NCI-H748 (cell line): Measurements from ENCODE around the gene EMC1.
A peak's percentile ranks its signal among the peaks of the same experiment; 100 is the strongest.
"Not testable (repeated sequence)": the region's sequence is repeated elsewhere in the genome, so short reads cannot be mapped to it uniquely, and the experiment has no call there.

Source experiments
- DNase-seq: peaks from one replicate; lab custom pipeline; 2025; ENCODE audit not compliant: unreplicated experiment; lab: John Stamatoyannopoulos, UW

Gene EMC1

GRCh38 chr1:19251305-19252196 is at the start of gene EMC1, which contains the start of gene MRTO4:
TSS of gene EMC1 (minus strand) at chr1:19251524. CDS start at chr1:19251509, 15 bp downstream.
TSS of gene MRTO4 (plus strand) at chr1:19251805. CDS start at chr1:19251836, 31 bp downstream.
- peak; percentile 83 for DNase-seq

GRCh38 chr1:19300211-19300610 is 48.9 kb upstream of the EMC1 start:
- peak; percentile 11 for DNase-seq

DNA sequence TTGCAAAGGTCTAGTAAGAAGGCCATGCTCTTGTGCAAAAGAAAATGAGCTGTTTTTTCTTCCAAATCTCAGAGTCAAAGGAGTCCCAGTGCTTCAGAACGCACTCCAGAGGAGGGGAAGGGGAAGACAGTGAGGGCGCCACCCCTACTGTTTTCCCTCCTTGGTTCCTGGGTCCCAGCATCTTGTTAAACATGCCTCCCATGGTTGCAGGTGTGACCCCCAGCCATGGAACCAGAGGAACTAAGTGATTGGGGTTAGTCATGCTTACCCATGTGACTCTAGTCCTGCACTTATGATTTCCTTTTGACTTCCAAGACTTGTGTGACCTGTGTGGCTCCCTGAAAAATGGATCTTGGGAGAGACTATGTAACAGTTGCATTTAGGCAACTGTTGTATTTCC is 43.3 kb upstream of the EMC1 start:
- no peak for DNase-seq

DNA sequence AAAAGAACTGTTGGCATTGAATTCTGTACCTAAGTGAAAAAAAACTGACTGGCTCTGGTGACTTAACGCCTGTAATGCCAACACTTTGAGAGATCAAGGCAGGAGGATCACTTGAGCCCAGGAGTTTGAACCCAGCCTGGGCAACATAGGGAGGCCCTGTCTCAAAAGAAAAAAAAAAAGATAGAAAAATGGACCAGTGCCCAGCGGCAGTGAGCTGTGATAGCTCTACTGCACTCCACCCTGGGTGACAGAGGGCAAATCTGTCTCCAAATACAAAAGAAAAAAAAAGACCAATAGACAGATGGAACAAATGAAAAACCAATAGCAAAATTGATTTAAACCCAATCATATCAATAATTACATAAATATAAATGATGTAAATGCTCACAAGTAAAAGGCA is 37.9 kb upstream of the EMC1 start:
- no peak for DNase-seq

DNA sequence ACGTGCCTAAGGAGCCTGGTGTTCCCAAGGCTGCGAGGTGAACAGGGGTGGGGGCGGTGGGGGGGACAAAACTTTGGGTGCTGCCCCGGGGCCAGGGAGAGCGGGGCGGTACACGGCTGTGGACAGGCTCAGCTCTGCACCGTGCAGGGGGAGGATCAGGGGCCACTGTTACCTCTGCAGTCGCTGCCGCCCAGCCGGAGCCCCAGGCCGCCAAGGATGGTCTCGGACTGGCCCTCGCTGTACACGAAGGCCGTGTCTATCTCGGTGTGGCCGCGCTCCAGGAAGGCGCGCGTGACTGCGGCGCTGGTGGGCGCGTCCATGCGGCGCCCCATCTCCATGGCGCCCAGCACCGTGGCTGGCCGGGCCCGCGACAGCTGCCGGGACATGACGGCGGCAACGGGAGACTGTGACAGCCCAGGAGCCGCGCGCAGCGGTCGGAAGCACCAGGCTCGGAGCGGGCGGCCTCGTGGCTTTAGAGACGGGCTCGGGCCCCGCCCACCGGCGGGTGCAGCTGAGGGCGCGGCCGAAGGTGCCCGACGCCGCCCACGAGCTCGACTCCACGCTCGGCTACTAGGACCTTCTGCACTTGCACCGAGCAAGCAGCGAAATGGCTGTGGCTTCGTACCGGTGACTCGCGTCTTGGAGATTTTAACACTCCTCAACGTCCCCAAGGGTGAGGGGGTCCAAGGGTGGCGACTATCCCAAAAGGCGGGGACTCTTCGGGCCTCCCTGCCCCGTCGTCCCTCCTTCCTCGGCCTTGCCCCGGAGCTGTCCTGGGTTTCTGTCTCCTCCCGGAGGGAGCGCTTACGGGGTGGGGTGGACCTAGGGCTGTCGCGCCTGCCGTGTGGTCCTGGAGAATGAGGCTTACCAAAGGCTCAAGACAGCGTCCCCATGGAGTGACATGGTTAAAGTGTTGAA is 37.3 kb upstream of the EMC1 start, which contains the start of gene AKR7A3:
Gene AKR7A3 (minus strand): TSS at position 447 of the 918 bp plus-strand sequence. CDS start 61 bp downstream, at position 386.
- not testable (repeated sequence) for DNase-seq

GRCh38 chr1:19287436-19288185 is 36.3 kb upstream of the EMC1 start:
- DNase-seq, result no peak

GRCh38 chr1:19285807-19286206 is 34.5 kb upstream of the EMC1 start:
- not testable (repeated sequence) for DNase-seq

- not testable (repeated sequence) for DNase-seq
These were observed 34.0 kb upstream of the EMC1 start for GRCh38 chr1:19285366-19285765.

GRCh38 chr1:19284881-19285280 is 33.6 kb upstream of the EMC1 start:
- no peak for DNase-seq

- DNase-seq, result no peak
These were observed 32.6 kb upstream of the EMC1 start for GRCh38 chr1:19283891-19284290.

- DNase-seq, result no peak
These were observed 23.3 kb upstream of the EMC1 start for GRCh38 chr1:19274636-19275035.

DNA sequence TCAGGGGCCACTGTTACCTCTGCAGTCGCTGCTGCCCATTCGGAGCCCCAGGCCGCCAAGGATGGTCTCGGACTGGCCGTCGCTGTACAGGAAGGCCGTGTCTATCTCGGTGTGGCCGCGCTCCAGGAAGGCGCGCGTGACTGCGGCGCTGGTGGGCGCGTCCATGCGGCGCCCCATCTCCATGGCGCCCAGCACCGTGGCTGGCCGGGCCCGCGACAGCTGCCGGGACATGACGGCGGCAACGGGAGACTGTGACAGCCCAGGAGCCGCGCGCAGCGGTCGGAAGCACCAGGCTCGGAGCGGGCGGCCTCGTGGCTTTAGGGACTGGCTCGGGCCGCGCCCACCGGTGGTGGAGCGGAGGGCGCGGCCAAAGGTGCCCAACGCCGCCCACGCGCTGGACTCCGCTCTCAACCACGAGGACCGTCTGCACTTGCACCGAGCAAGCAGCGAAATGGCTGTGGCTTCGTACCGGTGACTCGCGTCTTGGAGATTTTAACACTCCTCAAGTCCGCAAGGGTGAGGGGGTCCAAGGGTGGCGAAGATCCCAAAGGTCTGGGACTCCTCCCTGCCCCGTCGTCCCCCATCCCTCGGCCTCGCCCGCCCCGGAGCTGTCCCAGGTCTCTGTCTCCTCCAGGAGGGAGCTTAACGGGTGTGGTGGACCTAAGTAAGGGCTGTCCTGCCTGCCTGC is 22.7 kb upstream of the EMC1 start:
- DNase-seq, result not testable (repeated sequence)

DNA sequence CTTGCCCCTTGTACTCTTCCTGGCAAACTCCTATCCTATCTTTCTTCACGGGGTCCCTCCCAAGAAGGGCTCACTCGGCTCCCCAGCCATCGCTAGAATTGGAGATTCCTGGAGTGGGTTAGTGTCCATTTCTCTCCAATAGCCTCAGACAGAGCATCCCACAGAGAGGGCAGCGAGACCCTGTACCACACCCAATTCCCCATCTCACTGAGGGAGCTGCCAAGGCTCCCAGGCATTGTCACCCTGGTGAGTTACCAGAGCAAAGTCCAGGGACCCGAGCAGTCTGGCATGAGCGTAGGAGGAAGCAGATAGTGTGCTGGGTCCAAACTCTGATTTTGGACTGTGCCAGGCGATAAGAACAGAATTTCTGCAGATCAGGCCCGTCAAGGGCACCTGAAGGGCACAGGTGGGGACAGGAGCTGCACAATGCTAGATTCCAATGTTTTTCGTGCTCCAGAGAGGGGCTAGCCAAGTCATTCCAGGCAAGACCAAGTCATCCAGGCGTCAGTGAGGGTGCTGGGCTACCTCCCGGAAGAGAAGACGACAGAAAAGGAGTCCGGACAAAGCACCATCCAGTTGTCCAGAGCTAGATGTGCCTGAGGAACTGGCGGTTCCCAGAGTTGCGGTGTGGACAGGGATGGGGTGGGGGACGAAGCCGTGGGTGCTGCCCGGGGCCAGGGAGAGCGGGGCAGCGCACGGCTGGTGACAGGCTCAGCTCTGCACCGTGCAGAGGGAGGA is 22.0 kb upstream of the EMC1 start:
- DNase-seq, result no peak

- no peak for DNase-seq
These were observed 20.7 kb upstream of the EMC1 start for GRCh38 chr1:19272064-19272463.

DNA sequence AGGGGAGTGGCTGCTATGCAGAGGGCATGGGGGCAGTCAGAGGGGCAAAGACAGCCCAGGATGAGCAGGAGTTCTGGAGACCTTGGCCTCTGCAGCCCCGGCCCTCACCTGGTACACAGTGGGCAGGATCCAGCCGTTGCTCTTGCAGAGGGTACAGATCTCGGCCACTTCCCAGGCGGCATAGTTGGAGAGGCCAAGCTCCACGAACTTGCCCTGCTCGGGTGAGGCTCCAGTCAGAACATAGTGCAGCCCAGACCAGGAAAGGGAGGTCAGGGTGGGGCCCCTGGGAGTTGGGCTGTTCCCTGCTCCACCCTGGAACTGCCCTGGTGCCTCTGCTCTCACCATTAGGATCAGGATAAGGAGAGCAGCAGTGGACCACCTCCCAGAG is 19.0 kb upstream of the EMC1 start:
- DNase-seq, result not testable (repeated sequence)

DNA sequence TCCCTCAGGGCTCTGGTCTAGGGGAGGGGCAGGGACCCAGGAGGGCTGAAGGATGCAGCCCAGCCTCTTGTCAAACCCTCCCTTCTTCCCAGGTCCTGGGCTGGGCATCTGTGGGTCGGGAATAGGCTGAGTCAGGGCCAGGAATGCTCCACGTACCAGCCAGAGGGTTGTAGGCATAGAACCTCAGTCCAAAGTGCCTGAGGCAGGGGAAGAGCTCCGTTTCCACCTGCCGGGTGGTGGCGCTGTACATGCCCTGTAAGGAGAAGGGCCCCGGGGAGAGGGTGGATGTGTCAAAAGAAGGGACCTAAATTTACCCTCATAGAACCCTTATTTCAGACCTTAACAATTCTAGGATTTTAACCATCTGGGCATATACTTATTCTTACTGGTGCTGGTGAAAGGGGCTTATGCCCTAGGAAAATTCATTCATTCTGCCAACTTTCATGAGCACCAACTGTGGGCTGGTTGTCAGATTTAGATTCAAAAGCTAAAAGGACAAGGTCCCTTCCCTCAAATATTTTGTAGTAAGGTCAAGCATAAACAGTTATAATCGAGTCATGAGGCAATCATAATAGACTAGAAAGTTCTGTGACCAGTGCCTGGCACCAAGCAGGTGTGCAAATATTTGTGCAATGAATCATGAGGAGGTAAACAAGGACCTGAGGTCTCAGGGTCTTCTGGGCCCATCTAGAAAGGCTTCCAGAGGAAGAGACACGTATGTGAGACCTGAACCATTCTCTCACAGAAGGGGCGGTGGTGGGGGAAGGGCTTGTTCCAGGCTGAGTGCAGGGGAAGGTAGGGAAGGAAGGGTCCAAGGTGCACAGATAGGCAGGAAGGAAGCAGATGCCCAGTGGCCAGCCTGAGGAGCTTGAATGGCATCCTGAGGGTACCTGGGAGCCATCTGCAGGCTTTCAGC is 18.4 kb upstream of the EMC1 start:
- not testable (repeated sequence) for DNase-seq

GRCh38 chr1:19268445-19268844 is 17.1 kb upstream of the EMC1 start:
- no peak for DNase-seq

- DNase-seq, result no peak
These were observed 11.4 kb upstream of the EMC1 start for GRCh38 chr1:19262744-19263143.
